PC-3 (cell line): Measurements from ENCODE around the gene THRB. TPM values are rescaled to one million over a fixed set of nuclear protein-coding genes. Genes with fewer than 3 reads are reported as not detected.

Source experiments
- ATAC-seq: fragments of 200-7000 bp; cut with Tn5 transposase; 2 replicates; pipeline ENCODE4 v1.9.1; 2020; ENCODE audit warnings: mild to moderate bottlenecking, moderate library complexity
- BruUV-seq: library from RNA; stranded (reverse); fragments of 400-500 nt; replicated peaks from 2 replicates; lab custom pipeline; 2021; lab: Mats Ljungman, UMichigan
- CTCF ChIA-PET: fragments of 300-600 bp; sonication (Branson Sonifier 250); formaldehyde crosslinking; loops from one replicate; lab custom pipeline; 2022; ENCODE audit warnings: antibody characterized with exemption; lab: Charles Lee
- POLR2A ChIA-PET: fragments of 300-600 bp; sonication (Branson Sonifier 250); formaldehyde crosslinking; loops from one replicate; lab custom pipeline; 2022; ENCODE audit warnings: antibody characterized with exemption; ENCODE audit not compliant: unreplicated experiment; lab: Charles Lee
- DNase-seq: peaks from one replicate; pipeline ENCODE4 v3.0.0-alpha.2; 2015
- H2AFZ ChIP-seq: fragments of 300-600 bp; sonication (generic); 2 replicates; pipeline ENCODE4 v1.6.0; 2016; ENCODE audit warnings: antibody characterized with exemption, low read length
- H3F3A ChIP-seq: fragments of 300-600 bp; sonication (generic); one replicate; pipeline ENCODE4 v1.6.0; 2017; ENCODE audit warnings: antibody characterized with exemption, low read length, control low read depth, mild to moderate bottlenecking; ENCODE audit not compliant: unreplicated experiment
- H3K27ac ChIP-seq: fragments of 300-600 bp; sonication (generic); 2 replicates; pipeline ENCODE4 v1.5.1; 2016; ENCODE audit warnings: mild to moderate bottlenecking, low read length
- H3K27me3 ChIP-seq: fragments of 300-600 bp; sonication (generic); 2 replicates; pipeline ENCODE4 v1.6.1; 2016; ENCODE audit warnings: low read length, mixed read lengths
- H3K36me3 ChIP-seq: fragments of 300-600 bp; sonication (generic); 2 replicates; pipeline ENCODE4 v1.6.1; 2016; ENCODE audit warnings: low read depth, mixed run types, low read length, mixed read lengths
- H3K4me1 ChIP-seq: fragments of 300-600 bp; sonication (generic); 2 replicates; pipeline ENCODE4 v1.5.1; 2016; ENCODE audit warnings: low read length; ENCODE audit not compliant: insufficient read depth
- H3K4me2 ChIP-seq: fragments of 300-600 bp; sonication (generic); 2 replicates; pipeline ENCODE4 v1.6.0; 2016; ENCODE audit warnings: low read length
- H3K4me3 ChIP-seq: fragments of 300-600 bp; sonication (generic); 2 replicates; pipeline ENCODE4 v1.5.1; 2016; ENCODE audit warnings: mild to moderate bottlenecking, low read length, mixed read lengths
- H3K79me2 ChIP-seq: fragments of 300-600 bp; sonication (generic); 2 replicates; pipeline ENCODE4 v1.6.1; 2017; ENCODE audit warnings: low read length, mixed read lengths
- H3K9ac ChIP-seq: fragments of 300-600 bp; sonication (generic); 2 replicates; pipeline ENCODE4 v1.6.0; 2016; ENCODE audit warnings: mild to moderate bottlenecking, low read length
- H3K9me2 ChIP-seq: fragments of 300-600 bp; sonication (generic); replicated peaks from 2 replicates; pipeline ENCODE4 v1.6.1; 2016; ENCODE audit warnings: mixed run types, low read length, mixed read lengths
- H3K9me3 ChIP-seq: fragments of 300-600 bp; sonication (generic); 2 replicates; pipeline ENCODE4 v1.6.1; 2016; ENCODE audit warnings: low read length, mixed read lengths
- H4K20me1 ChIP-seq: fragments of 300-600 bp; sonication (generic); 2 replicates; pipeline ENCODE4 v1.6.1; 2016; ENCODE audit warnings: low read length, mixed read lengths
- CTCF ChIP-seq: fragments of 300-600 bp; sonication (generic); conservative IDR thresholded peaks from 2 replicates; pipeline ENCODE4 v1.5.1; 2017; ENCODE audit warnings: antibody characterized with exemption, low read depth, mild to moderate bottlenecking, low read length
- EZH2 ChIP-seq: fragments of 300-600 bp; sonication (generic); IDR thresholded peaks from one replicate; pipeline ENCODE4 v1.6.1; 2017; ENCODE audit warnings: antibody characterized with exemption, mild to moderate bottlenecking, low read length; ENCODE audit not compliant: unreplicated experiment
- EZH2phosphoT487 ChIP-seq: fragments of 300-600 bp; sonication (generic); IDR thresholded peaks from 2 replicates; pipeline ENCODE4 v1.6.1; 2018; ENCODE audit warnings: mild to moderate bottlenecking, antibody characterized with exemption, low read length, borderline replicate concordance
- intact Hi-C: fragments of 100-400 bp; cut with micrococcal nuclease; formaldehyde crosslinking; loops from 2 replicates; pipeline ENCODE4 v1.9.0; 2023
- total RNA-seq: library from RNA; depleted of rRNA; stranded (reverse); fragments of >200 nt; gene quantifications from 2 replicates; pipeline ENCODE4 v1.2.3, GENCODE V29; 2014

The THRB gene
- total RNA-seq, 1 experiment from 2014 or later: 9.7 TPM

GRCh38 chr3:24320601-24321000 is 174.0 kb downstream of the THRB start:
- intact Hi-C loops: no loop called here
- no peak overlapping the region for H2AFZ ChIP-seq
- H3K9me2 ChIP-seq: no peaks in the 10 kb centered on the region
- peaks cover 8% of the 10 kb centered on the region for H3F3A ChIP-seq
- H4K20me1 ChIP-seq: no peaks in the 10 kb centered on the region
- no peak overlapping the region for H3K27ac ChIP-seq
- DNase-seq: no peak
- no peak overlapping the region for H3K4me3 ChIP-seq
- H3K4me1 ChIP-seq: peaks cover 51% of the 10 kb centered on the region
- TF ChIP-seq EZH2 (no peak), EZH2phosphoT487 (no peak), CTCF (no peak)
- CTCF ChIA-PET: no interaction called here
- no peaks in the 10 kb centered on the region for H3K9me3 ChIP-seq
- no peaks in the 10 kb centered on the region for H3K79me2 ChIP-seq
- H3K27me3 ChIP-seq: no peaks in the 10 kb centered on the region
- peaks cover 4% of the 10 kb centered on the region; the same call in 1 of the 2 replicates for H3K36me3 ChIP-seq
- no peak overlapping the region for H3K4me2 ChIP-seq
- no peak overlapping the region for H3K9ac ChIP-seq
- POLR2A ChIA-PET: no interaction called here
- BruUV-seq: no TSS peak
- no peak for ATAC-seq

- H3K4me1 ChIP-seq: peaks cover 53% of the 10 kb centered on the region
- no peaks in the 10 kb centered on the region for H3K79me2 ChIP-seq
- no TSS peak for BruUV-seq
- TF ChIP-seq EZH2: no peak
- no peak overlapping the region for H3K4me3 ChIP-seq
- H3K9me3 ChIP-seq: no peaks in the 10 kb centered on the region
- ChIA-PET POLR2A (no interaction called here), CTCF (no interaction called here)
- DNase-seq (peak; percentile 92), ATAC-seq (peak; percentile 37)
- no peak overlapping the region for H3K9ac ChIP-seq
- H3F3A ChIP-seq: peaks cover 8% of the 10 kb centered on the region
- no peak overlapping the region for H3K4me2 ChIP-seq
- peaks cover 4% of the 10 kb centered on the region; the same call in 1 of the 2 replicates for H3K36me3 ChIP-seq
- no peaks in the 10 kb centered on the region for H3K27me3 ChIP-seq
- no peaks in the 10 kb centered on the region for H4K20me1 ChIP-seq
- no peaks in the 10 kb centered on the region for H3K9me2 ChIP-seq
- 0 out of 2 replicates have a peak overlapping the region, but pooled peaks have one; percentile 4 for H3K27ac ChIP-seq
- H2AFZ ChIP-seq: no peak overlapping the region
- intact Hi-C loops: no loop called here
Measured at GRCh38 chr3:24318677-24319287, 175.9 kb downstream of the THRB start.

GRCh38 chr3:24316887-24317383 is 177.7 kb downstream of the THRB start:
- BruUV-seq: no TSS peak
- peak; percentile 95 for DNase-seq
- CTCF ChIA-PET: no interaction called here

More at GRCh38 chr3:24316887-24317383, 177.7 kb downstream of the THRB start:
- TF ChIP-seq EZH2phosphoT487 (no peak), EZH2 (no peak), CTCF (no peak)
- no peaks in the 10 kb centered on the region for H3K9me3 ChIP-seq
- peaks cover 38% of the 10 kb centered on the region for H3K4me1 ChIP-seq
- peak overlapping the region; percentile 78 for H3K27ac ChIP-seq
- peak overlapping the region; percentile 79 for H3K4me2 ChIP-seq
- H3F3A ChIP-seq: peaks cover 8% of the 10 kb centered on the region
- peaks cover 4% of the 10 kb centered on the region; the same call in 1 of the 2 replicates for H3K36me3 ChIP-seq
- no peak overlapping the region for H2AFZ ChIP-seq
- no peak overlapping the region for H3K9ac ChIP-seq
- intact Hi-C loops: loop anchor here (1.0 to 2.0 kb wide), 2 partner anchors 18 to 48 kb away; no protein-coding TSS in a partner anchor
- H3K4me3 ChIP-seq: peak overlapping the region; percentile 32; the same call in 1 of the 2 replicates
- H3K27me3 ChIP-seq: no peaks in the 10 kb centered on the region
- no peaks in the 10 kb centered on the region for H4K20me1 ChIP-seq
- no peaks in the 10 kb centered on the region for H3K79me2 ChIP-seq
- POLR2A ChIA-PET: no interaction called here
- ATAC-seq: peak; percentile 71
- no peaks in the 10 kb centered on the region for H3K9me2 ChIP-seq
